Left lung (tissue), 10 donors: ENCODE measurements around the gene DLEC1. TPM values are rescaled to one million over a fixed set of nuclear protein-coding genes. Genes with fewer than 3 reads are reported as not detected.

Source experiments
- ATAC-seq: fragments of 200-7000 bp; cut with Tn5 transposase; one replicate; pipeline ENCODE4 v1.9.1; 2020; ENCODE audit warnings: moderate library complexity
- DNase-seq, 4 donors: peaks; one replicate each; pipeline ENCODE4 v3.0.0-alpha.2; 2013 to 2020
- H3K27ac ChIP-seq, 2 donors: fragments of 200-600 bp; sonication (generic) in 1 of 2; one replicate each; pipeline versions ENCODE4 v1.5.0 to v1.8.0; 2020 to 2021
- H3K27me3 ChIP-seq, 2 donors: fragments of 200-600 bp; sonication (generic) in 1 of 2; one replicate each; pipeline versions ENCODE4 v1.5.0 to v1.8.0; 2020 to 2021
- H3K36me3 ChIP-seq, 2 donors: fragments of 200-600 bp; sonication (generic) in 1 of 2; one replicate each; pipeline versions ENCODE4 v1.5.0 to v1.8.0; 2020 to 2021
- H3K4me1 ChIP-seq, 2 donors: fragments of 200-600 bp; one replicate each; pipeline ENCODE4 v1.8.0; 2021
- H3K4me3 ChIP-seq, 2 donors: fragments of 200-600 bp; sonication (generic) in 1 of 2; one replicate each; pipeline versions ENCODE4 v1.5.0 to v1.8.0; 2020 to 2021; ENCODE audit warnings: mild to moderate bottlenecking in 1 of 2
- H3K9me3 ChIP-seq, 2 donors: fragments of 200-600 bp; sonication (generic) in 1 of 2; one replicate each; pipeline versions ENCODE4 v1.5.0 to v1.8.0; 2020 to 2021
- CTCF ChIP-seq, 2 donors: fragments of 200-600 bp; sonication (generic) in 1 of 2; IDR thresholded peaks; one replicate each; pipeline versions ENCODE4 v1.5.0 to v1.8.0; 2021; ENCODE audit warnings: antibody characterized with exemption in 2 of 2
- intact Hi-C, 2 donors: fragments of 100-400 bp; cut with DNase I; formaldehyde crosslinking; loops; one replicate each; pipeline versions ENCODE4 v1.11.2 to v1.14.2; 2022
- polyA plus RNA-seq, 6 donors: library from polyadenylated mRNA; unstranded; fragments of 120-200 nt; gene quantifications; one replicate each; pipeline ENCODE4 v1.2.1, GENCODE V29; 2013; ENCODE audit not compliant: insufficient read length in 6 of 6
- total RNA-seq, 2 donors: library from RNA; stranded (reverse); fragmentation: NEBNext Ultra II Directional; extraction: Animal tissue kit (Norgen Biotek cat#: 25700); gene quantifications; one replicate each; pipeline ENCODE4 v1.2.1, GENCODE V29; 2021
- donor health status: DM: no; HTN: yes; CAD: no.
- donor health status: DM: no; HTN: no; CAD: no.

Gene DLEC1
- total and polyA plus RNA-seq, 8 donors: 2.8 to 10.5 (median 6.1) TPM

- Histone ChIP-seq H3K4me3 (no peak overlapping the region), H3K4me1 (peaks cover 0 to 28% of the 10 kb centered on the region in 2 donors), H3K27ac (no peak overlapping the region), H3K27me3 (no peaks in the 10 kb centered on the region), H3K36me3 (no peaks in the 10 kb centered on the region), H3K9me3 (peaks cover 0 to 5% of the 10 kb centered on the region in 2 donors)
- DNase-seq (no peak), ATAC-seq (no peak)
- TF ChIP-seq CTCF (IDR thresholded peaks at IDR 0.05): no peak
- intact Hi-C loops: no loop called here
These were observed 70.7 kb downstream of the DLEC1 start for GRCh38 chr3:38109580-38110313.

GRCh38 chr3:38110314-38111050 is 71.5 kb downstream of the DLEC1 start:
- ATAC-seq (no peak), DNase-seq (no peak)
- Histone ChIP-seq H3K9me3 (peaks cover 0 to 1% of the 10 kb centered on the region in 2 donors), H3K4me1 (peaks cover 0 to 28% of the 10 kb centered on the region in 2 donors), H3K27me3 (no peaks in the 10 kb centered on the region), H3K4me3 (no peak overlapping the region), H3K27ac (no peak overlapping the region), H3K36me3 (no peaks in the 10 kb centered on the region)
- TF ChIP-seq CTCF (IDR thresholded peaks at IDR 0.05): no peak
- intact Hi-C loops: no loop called here

- intact Hi-C loops: no loop called here
- Histone ChIP-seq H3K27me3 (no peaks in the 10 kb centered on the region), H3K27ac (no peak overlapping the region), H3K36me3 (no peaks in the 10 kb centered on the region), H3K4me3 (no peak overlapping the region), H3K4me1 (peaks cover 0 to 28% of the 10 kb centered on the region in 2 donors), H3K9me3 (no peaks in the 10 kb centered on the region)
- DNase-seq (no peak), ATAC-seq (no peak)
- no peak for TF ChIP-seq CTCF (IDR thresholded peaks at IDR 0.05)
These were observed 72.2 kb downstream of the DLEC1 start for GRCh38 chr3:38111201-38111600.

- Histone ChIP-seq H3K4me1 (peaks cover 0 to 28% of the 10 kb centered on the region in 2 donors), H3K27ac (no peak overlapping the region), H3K27me3 (no peaks in the 10 kb centered on the region), H3K9me3 (no peaks in the 10 kb centered on the region), H3K36me3 (no peaks in the 10 kb centered on the region), H3K4me3 (no peak overlapping the region)
- DNase-seq (no peak), ATAC-seq (no peak)
- no peak for TF ChIP-seq CTCF (IDR thresholded peaks at IDR 0.05)
- intact Hi-C loops: no loop called here
These were observed 72.8 kb downstream of the DLEC1 start for GRCh38 chr3:38111696-38112377.

- no peaks in the 10 kb centered on the region for H3K27me3 ChIP-seq
- no peak overlapping the region for H3K4me3 ChIP-seq
- peaks cover 0 to 25% of the 10 kb centered on the region in 2 donors for H3K4me1 ChIP-seq
- DNase-seq (no peak), ATAC-seq (no peak)
- no peaks in the 10 kb centered on the region for H3K9me3 ChIP-seq
- H3K27ac ChIP-seq: no peak overlapping the region
- H3K36me3 ChIP-seq: no peaks in the 10 kb centered on the region
- TF ChIP-seq CTCF (IDR thresholded peaks at IDR 0.05): no peak
- intact Hi-C loops: no loop called here
These were observed 73.4 kb downstream of the DLEC1 start for GRCh38 chr3:38112378-38112761.
